B cell (primary cell): ENCODE measurements around the gene DUSP23. TPM values are rescaled to one million over a fixed set of nuclear protein-coding genes. Genes with fewer than 3 reads are reported as not detected.

ENCODE experiments used
- ATAC-seq: fragments of 200-7000 bp; cut with Tn5 transposase; one replicate; pipeline ENCODE4 v1.10.0; 2021; ENCODE audit warnings: low read depth, mild to moderate bottlenecking, moderate number of reproducible peaks, moderate library complexity
- CTCF ChIA-PET: fragments of 350-600 bp; sonication (Branson Sonifier 250); formaldehyde crosslinking; loops from one replicate; lab custom pipeline; 2021; ENCODE audit warnings: antibody characterized with exemption, inconsistent platforms; lab: Charles Lee
- POLR2A ChIA-PET: fragments of 350-600 bp; sonication (Branson Sonifier 250); formaldehyde crosslinking; loops from one replicate; lab custom pipeline; 2021; ENCODE audit warnings: antibody characterized with exemption; lab: Charles Lee
- DNase-seq: peaks from one replicate; pipeline ENCODE4 v3.0.0; 2013
- H2AFZ ChIP-seq: 2 replicates; pipeline ENCODE4 v1.6.1; 2012; ENCODE audit warnings: mild to moderate bottlenecking, low read depth, low read length; ENCODE audit not compliant: insufficient read depth, poor library complexity, severe bottlenecking
- H3K27ac ChIP-seq, 2 donors: 1 replicate in 1 of 2; 2 replicates in 1 of 2; pipeline ENCODE4 v1.5.1; 2012 to 2013; ENCODE audit warnings: low read length in 2 of 2, mild to moderate bottlenecking in 2 of 2, moderate library complexity in 1 of 2
- H3K27me3 ChIP-seq, 4 experiments: fragments of 200-600 bp in 1 of 4; sonication (generic) in 1 of 4; replicated peaks in 1 of 4; 1 replicate in 2 of 4; 2 replicates in 2 of 4; pipeline versions ENCODE4 v1.6.1 to v1.7.0; 2013 to 2016; ENCODE audit warnings: low read length in 3 of 4, mild to moderate bottlenecking in 2 of 4, mixed read lengths in 1 of 4, moderate library complexity in 1 of 4; ENCODE audit not compliant: insufficient read depth in 4 of 4, control insufficient read depth in 3 of 4; ENCODE audit errors: control extremely low read depth in 1 of 4
- H3K36me3 ChIP-seq, 2 experiments: replicated peaks in 1 of 2; 1 replicate in 1 of 2; 2 replicates in 1 of 2; pipeline versions ENCODE4 v1.6.1 to v1.7.1; 2013; ENCODE audit warnings: low read length in 1 of 2; ENCODE audit not compliant: insufficient read depth in 2 of 2, control insufficient read depth in 1 of 2; ENCODE audit errors: control extremely low read depth in 1 of 2, extremely low read depth in 1 of 2
- H3K4me1 ChIP-seq, 2 donors: fragments of 200-600 bp in 1 of 2; sonication (generic) in 1 of 2; 1 replicate in 1 of 2; 2 replicates in 1 of 2; pipeline versions ENCODE4 v1.5.1 to v1.6.1; 2013 to 2017; ENCODE audit warnings: low read length in 2 of 2; ENCODE audit not compliant: control insufficient read depth in 2 of 2, insufficient read depth in 2 of 2
- H3K4me2 ChIP-seq: replicated peaks from 2 replicates; pipeline ENCODE3; 2012; ENCODE audit warnings: mild to moderate bottlenecking, low read depth, low read length; ENCODE audit not compliant: poor library complexity, severe bottlenecking
- H3K4me3 ChIP-seq, 5 experiments: fragments of 200-600 bp in 1 of 5; sonication (generic) in 1 of 5; 1 replicate in 3 of 5; 2 replicates in 2 of 5; pipeline versions ENCODE4 v1.5.1 to v1.7.0; 2011 to 2016; ENCODE audit warnings: low read length in 4 of 5, mild to moderate bottlenecking in 4 of 5, low read depth in 2 of 5, control low read depth in 1 of 5, moderate library complexity in 1 of 5; ENCODE audit not compliant: insufficient read depth in 1 of 5; ENCODE audit errors: control extremely low read depth in 1 of 5, extremely low read depth in 1 of 5
- H3K79me2 ChIP-seq: fragments of 200-600 bp; sonication (generic); one replicate; pipeline ENCODE4 v1.6.0; 2016; ENCODE audit warnings: low read length; ENCODE audit not compliant: control insufficient read depth, insufficient read depth
- H3K9ac ChIP-seq: fragments of 200-600 bp; sonication (generic); 2 replicates; pipeline ENCODE4 v1.6.1; 2017; ENCODE audit warnings: mild to moderate bottlenecking, low read length, moderate library complexity
- H3K9me3 ChIP-seq, 3 donors: one replicate each; pipeline versions ENCODE4 v1.6.1 to v1.7.1; 2013; ENCODE audit warnings: low read length in 2 of 3; ENCODE audit not compliant: control insufficient read depth in 2 of 3, insufficient read depth in 1 of 3; ENCODE audit errors: control extremely low read depth in 1 of 3
- H4K20me1 ChIP-seq: 2 replicates; pipeline ENCODE4 v1.6.0; 2012; ENCODE audit warnings: mild to moderate bottlenecking, low read length; ENCODE audit not compliant: insufficient read depth, control insufficient read depth, poor library complexity, severe bottlenecking
- H3K27ac Mint-ChIP-seq: one replicate; pipeline ENCODE4 v1.8.0; 2021; ENCODE audit warnings: mixed read lengths
- H3K27me3 Mint-ChIP-seq: one replicate; pipeline ENCODE4 v1.8.0; 2021; ENCODE audit warnings: mixed read lengths
- H3K4me1 Mint-ChIP-seq: one replicate; pipeline ENCODE4 v1.8.0; 2021; ENCODE audit warnings: mixed read lengths
- H3K4me3 Mint-ChIP-seq: one replicate; pipeline ENCODE4 v1.8.0; 2021; ENCODE audit warnings: mixed read lengths
- H3K9me3 Mint-ChIP-seq: one replicate; pipeline ENCODE4 v1.8.0; 2022; ENCODE audit warnings: mixed read lengths; ENCODE audit not compliant: insufficient read depth
- CTCF ChIP-seq: fragments of 200-600 bp; IDR thresholded peaks from one replicate; pipeline ENCODE4 v1.8.0; 2022; ENCODE audit warnings: antibody characterized with exemption, mild to moderate bottlenecking
- EZH2 ChIP-seq: IDR thresholded peaks from 2 replicates; pipeline ENCODE4 v1.6.1; 2012; ENCODE audit warnings: borderline replicate concordance, low read depth, mild to moderate bottlenecking, moderate library complexity, low read length; ENCODE audit not compliant: insufficient read depth, poor library complexity, severe bottlenecking
- WGBS: methylation state at CpG from one replicate; pipeline ENCODE4 v1.1.5; 2013; ENCODE audit warnings: missing lambda C conversion rate; ENCODE audit not compliant: insufficient coverage; 5-methylcytosine and 5-hydroxymethylcytosine counted together
- intact Hi-C: fragments of 100-400 bp; cut with micrococcal nuclease; formaldehyde crosslinking; loops from one replicate; pipeline ENCODE4 v1.10.0; 2022
- polyA plus RNA-seq: library from polyadenylated mRNA; depleted of rRNA; stranded (reverse); fragments of >200 nt; gene quantifications from 2 replicates; pipeline ENCODE4 v1.2.3, GENCODE V29; 2012
- total RNA-seq, 2 donors: library from RNA; stranded (reverse); fragments of 120-200 nt in 1 of 2; gene quantifications; 1 replicate in 1 of 2; 2 replicates in 1 of 2; pipeline versions ENCODE4 v1.2.3 to v1.2.4, GENCODE V29; 2013 to 2022

Gene DUSP23
- total and polyA plus RNA-seq, 2 donors (not counting 1 experiment from before 2014, with no cell fraction given), result 9.6 to 15.8 TPM

GRCh38 chr1:159827102-159827490, 46.3 kb downstream of the DUSP23 start:
- TF ChIP-seq CTCF (no peak), EZH2 (no peak)
- peaks cover 18% of the 10 kb centered on the region for H3K4me1 Mint-ChIP-seq
- peaks cover 28% of the 10 kb centered on the region for H3K27me3 Mint-ChIP-seq
- intact Hi-C loops, result no loop called here
- Histone ChIP-seq H3K4me1 (peaks cover 6 to 25% of the 10 kb centered on the region in 2 donors), H3K27me3 (peaks cover 0 to 8% (median 3%) of the 10 kb centered on the region in 4 experiments), H2AFZ (no peak overlapping the region), H3K4me3 (no peak overlapping the region), H4K20me1 (no peaks in the 10 kb centered on the region), H3K4me2 (no peak overlapping the region), H3K27ac (no peak overlapping the region), H3K9ac (no peak overlapping the region), H3K79me2 (no peaks in the 10 kb centered on the region), H3K9me3 (peaks cover 0 to 6% (median 0%) of the 10 kb centered on the region in 3 donors), H3K36me3 (no peaks in the 10 kb centered on the region)
- no peak overlapping the region for H3K27ac Mint-ChIP-seq
- no peak for ATAC-seq
- ChIA-PET POLR2A (no interaction called here), CTCF (interaction anchor here (0.9 to 1.3 kb wide), 3 partner anchors 14 to 30 kb away, joined by 3 to 4 read pairs (median 3); no protein-coding TSS in a partner anchor)
- no peaks in the 10 kb centered on the region for H3K9me3 Mint-ChIP-seq
- 94% methylated on average over 3 of the region's 6 CpGs for WGBS
- no peak overlapping the region for H3K4me3 Mint-ChIP-seq
- DNase-seq, result no peak

GRCh38 chr1:159827549-159827948, 46.8 kb downstream of the DUSP23 start:
- Histone ChIP-seq H3K27me3 (peaks cover 0 to 8% (median 3%) of the 10 kb centered on the region in 4 experiments), H3K9ac (no peak overlapping the region), H3K27ac (no peak overlapping the region), H4K20me1 (no peaks in the 10 kb centered on the region), H3K79me2 (no peaks in the 10 kb centered on the region), H3K4me2 (no peak overlapping the region), H3K9me3 (peaks cover 0 to 6% (median 0%) of the 10 kb centered on the region in 3 donors), H3K4me1 (peaks cover 6 to 25% of the 10 kb centered on the region in 2 donors), H3K36me3 (no peaks in the 10 kb centered on the region), H2AFZ (no peak overlapping the region), H3K4me3 (no peak overlapping the region)
- intact Hi-C loops, result no loop called here
- ChIA-PET POLR2A (no interaction called here), CTCF (interaction anchor here (1.1 to 1.3 kb wide), 2 partner anchors 14 to 29 kb away, joined by 3 to 4 read pairs; no protein-coding TSS in a partner anchor)
- no peak overlapping the region for H3K4me3 Mint-ChIP-seq
- peaks cover 23% of the 10 kb centered on the region for H3K27me3 Mint-ChIP-seq
- peaks cover 18% of the 10 kb centered on the region for H3K4me1 Mint-ChIP-seq
- TF ChIP-seq EZH2 (no peak), CTCF (no peak)
- DNase-seq (no peak), ATAC-seq (no peak)
- no peak overlapping the region for H3K27ac Mint-ChIP-seq
- no peaks in the 10 kb centered on the region for H3K9me3 Mint-ChIP-seq
- 40% methylated on average over 2 of the region's 3 CpGs for WGBS
